Endothelial cell of umbilical vein (primary cell): ENCODE results near the gene LY6G6C. TPM values are rescaled to one million over a fixed set of nuclear protein-coding genes. Genes with fewer than 3 reads are reported as not detected.

ENCODE experiments used
- BruUV-seq: library from RNA; stranded (reverse); fragments of 400-500 nt; replicated peaks from 2 replicates; lab custom pipeline; 2021; lab: Mats Ljungman, UMichigan
- CTCF ChIA-PET: fragments of 300-600, 350-600 bp; sonication (Branson Sonifier 250); formaldehyde crosslinking; loops from one replicate; lab custom pipeline; 2021; ENCODE audit warnings: antibody characterized with exemption, inconsistent platforms; lab: Charles Lee
- POLR2A ChIA-PET: fragments of 300-600, 350-600 bp; sonication (Branson Sonifier 250); formaldehyde crosslinking; loops from one replicate; lab custom pipeline; 2021; ENCODE audit warnings: antibody characterized with exemption, inconsistent platforms; lab: Charles Lee
- DNase-seq: peaks from one replicate; pipeline ENCODE4 v3.0.0-alpha.2; 2011; ENCODE audit warnings: low read depth, low spot score
- FAIRE-seq: peaks from 2 replicates; lab custom pipeline; 2011; peaks lifted over from hg19 to GRCh38; lab: Jason Lieb, UNC
- H2AFZ ChIP-seq: 2 replicates; pipeline ENCODE4 v1.6.0; 2012; ENCODE audit warnings: low read depth, low read length, control low read depth, inconsistent platforms
- H3K27ac ChIP-seq: 2 replicates; pipeline ENCODE4 v1.5.1; 2011; ENCODE audit warnings: low read depth, mild to moderate bottlenecking, control low read depth, low read length, moderate library complexity; ENCODE audit not compliant: insufficient read depth
- H3K27me3 ChIP-seq, 2 experiments: 2 replicates each; pipeline versions ENCODE4 v1.6.0 to v1.6.1; 2011; ENCODE audit warnings: low read length in 2 of 2, mixed read lengths in 1 of 2; ENCODE audit not compliant: control insufficient read depth in 2 of 2, insufficient read depth in 2 of 2
- H3K36me3 ChIP-seq, 2 experiments: 2 replicates in 1 of 2; 3 replicates in 1 of 2; pipeline ENCODE4 v1.5.1; 2011; ENCODE audit warnings: low read length in 2 of 2, mild to moderate bottlenecking in 1 of 2, moderate library complexity in 1 of 2; ENCODE audit not compliant: control insufficient read depth in 2 of 2, insufficient read depth in 2 of 2; ENCODE audit errors: extremely low read depth in 1 of 2
- H3K4me1 ChIP-seq: 3 replicates; pipeline ENCODE4 v1.5.1; 2011; ENCODE audit warnings: mild to moderate bottlenecking, low read length; ENCODE audit not compliant: control insufficient read depth, insufficient read depth; ENCODE audit errors: extremely low read depth
- H3K4me2 ChIP-seq: 2 replicates; pipeline ENCODE4 v1.6.1; 2011; ENCODE audit warnings: low read length, control low read depth, mixed read lengths; ENCODE audit not compliant: insufficient read depth
- H3K4me3 ChIP-seq, 3 experiments: fragments of 200-600 bp in 1 of 3; sonication (generic), shearing (Covaris generic) in 1 of 3; replicated peaks in 1 of 3; 2 replicates each; pipeline ENCODE4 v1.5.1; 2011 to 2016; ENCODE audit warnings: control low read depth in 3 of 3, low read length in 3 of 3, mild to moderate bottlenecking in 2 of 3, inconsistent platforms in 1 of 3, low read depth in 1 of 3, moderate library complexity in 1 of 3; ENCODE audit not compliant: insufficient read depth in 1 of 3
- H3K79me2 ChIP-seq: 2 replicates; pipeline ENCODE4 v1.6.0; 2012; ENCODE audit warnings: low read length, inconsistent platforms; ENCODE audit not compliant: control insufficient read depth, insufficient read depth
- H3K9ac ChIP-seq: replicated peaks from 2 replicates; pipeline ENCODE3; 2011; ENCODE audit warnings: low read length, control low read depth; ENCODE audit not compliant: insufficient read depth; ENCODE audit errors: extremely low read depth
- H3K9me1 ChIP-seq: replicated peaks from 3 replicates; pipeline ENCODE4 v1.6.0; 2011; ENCODE audit warnings: mild to moderate bottlenecking, low read length; ENCODE audit not compliant: control insufficient read depth, insufficient read depth; ENCODE audit errors: extremely low read depth
- H3K9me3 ChIP-seq: replicated peaks from 2 replicates; pipeline ENCODE4 v1.5.1; 2012; ENCODE audit warnings: low read length, inconsistent platforms; ENCODE audit not compliant: control insufficient read depth, insufficient read depth
- H4K20me1 ChIP-seq: replicated peaks from 2 replicates; pipeline ENCODE3; 2011; ENCODE audit warnings: mild to moderate bottlenecking, low read length; ENCODE audit not compliant: control insufficient read depth, insufficient read depth; ENCODE audit errors: extremely low read depth
- EZH2 ChIP-seq: IDR thresholded peaks from 2 replicates; pipeline ENCODE4 v1.6.1; 2012; ENCODE audit warnings: borderline replicate concordance, low read depth, mild to moderate bottlenecking, moderate library complexity, low read length, inconsistent platforms; ENCODE audit not compliant: severe bottlenecking
- FOS ChIP-seq: IDR thresholded peaks from 2 replicates; pipeline ENCODE4 v1.6.1; 2011; ENCODE audit warnings: mild to moderate bottlenecking, low read length, moderate library complexity, borderline replicate concordance; ENCODE audit not compliant: insufficient read depth
- GATA2 ChIP-seq: IDR thresholded peaks from 2 replicates; pipeline ENCODE4 v1.7.0; 2011; ENCODE audit warnings: low read depth, mild to moderate bottlenecking, moderate library complexity, mixed read lengths, low read length; ENCODE audit not compliant: insufficient read length, insufficient read depth
- JUN ChIP-seq: IDR thresholded peaks from 2 replicates; pipeline ENCODE4 v1.6.1; 2011; ENCODE audit warnings: borderline replicate concordance, low read depth; ENCODE audit not compliant: insufficient read length, insufficient read depth
- MYC ChIP-seq: IDR thresholded peaks from one replicate; pipeline ENCODE4 v1.6.1; 2011; ENCODE audit warnings: mild to moderate bottlenecking, low read depth, low read length
- POLR2A ChIP-seq: IDR thresholded peaks from 2 replicates; pipeline ENCODE4 v1.6.1; 2012; ENCODE audit warnings: low read depth, mild to moderate bottlenecking, control low read depth, low read length
- POLR2AphosphoS5 ChIP-seq: IDR thresholded peaks from 2 replicates; pipeline ENCODE4 v1.6.1; 2012; ENCODE audit warnings: low read depth, mild to moderate bottlenecking, control low read depth, low read length, moderate library complexity; ENCODE audit not compliant: insufficient read depth
- dilution Hi-C: fragments of 300-500 bp; cut with MboI; formaldehyde crosslinking; loops from one replicate; pipeline ENCODE4 v1.15.0; 2019; ENCODE audit warnings: low sequenced_read_pairs; ENCODE audit not compliant: extremely low pct_ligation_motif_present
- intact Hi-C: fragments of 100-400 bp; cut with micrococcal nuclease; formaldehyde crosslinking; loops from one replicate; pipeline ENCODE4 v1.10.0; 2022
- polyA plus RNA-seq, 4 experiments: library from polyadenylated mRNA; depleted of rRNA in 3 of 4; stranded (reverse) in 3 of 4; unstranded in 1 of 4; fragments of >200 nt; gene quantifications; 2 replicates each; pipeline versions ENCODE4 v1.2.1 to v1.2.3, GENCODE V29; 2011 to 2012; ENCODE audit warnings: missing spikeins in 1 of 4
- total RNA-seq: library from RNA; stranded (reverse); gene quantifications from 2 replicates; pipeline ENCODE4 v1.2.3, GENCODE V29; 2021
- TF ChIP-seq, protein P1 (sequence below), 2 donors: IDR thresholded peaks; 1 replicate in 1 of 2; 2 replicates in 1 of 2; pipeline ENCODE4 v1.5.1; 2011; ENCODE audit warnings: low read length in 2 of 2, mild to moderate bottlenecking in 2 of 2, moderate library complexity in 2 of 2, control low read depth in 1 of 2, inconsistent platforms in 1 of 2, low read depth in 1 of 2; ENCODE audit not compliant: insufficient read depth in 1 of 2; ENCODE audit errors: extremely low read depth in 1 of 2
- TF ChIP-seq, protein P2 (sequence below): IDR thresholded peaks from 2 replicates; pipeline ENCODE4 v1.6.1; 2011; ENCODE audit not compliant: insufficient read depth, insufficient read length

LY6G6C gene
- total and polyA plus RNA-seq, 2 donors (not counting 3 experiments of a cell fraction or from before 2014, with no cell fraction given), result 0.33 TPM; not detected in 1

DNA sequence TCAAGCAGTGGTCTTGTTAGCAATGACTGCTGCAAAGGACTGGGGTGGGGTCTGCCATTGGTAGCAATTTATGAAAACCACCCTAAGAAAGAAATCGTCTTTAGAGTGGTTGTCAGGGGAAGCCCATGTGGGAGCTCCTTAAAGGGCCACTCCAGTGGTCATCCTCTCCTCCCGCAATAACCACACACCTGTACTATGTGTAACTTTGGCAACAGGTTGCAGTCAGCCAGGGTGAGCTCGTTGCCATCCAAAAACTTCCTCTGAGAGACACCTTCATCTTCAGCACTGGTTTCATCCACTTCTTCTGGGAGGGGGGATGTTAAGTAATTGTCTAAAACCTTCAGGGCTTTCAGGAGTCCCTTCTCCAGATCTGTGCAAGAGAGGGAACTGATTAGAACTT, 10.5 kb upstream of the LY6G6C start:
- H3K9me3 ChIP-seq, result no peaks in the 10 kb centered on the region
- DNase-seq (no peak), FAIRE-seq (no peak)
- dilution Hi-C loops (no loop called here), intact Hi-C loops (loop anchor here (10.0 kb wide), 1 partner anchor 187 kb away; the partner anchor contains the start of genes ATP6V1G2, DDX39B and NFKBIL1)
- no peak overlapping the region for H3K27ac ChIP-seq
- H3K4me3 ChIP-seq, result no peak overlapping the region
- H3K79me2 ChIP-seq, result peaks cover 41% of the 10 kb centered on the region
- ChIA-PET CTCF (interaction anchor here (0.9 to 1.8 kb wide), 3 partner anchors 98 to 104 kb away, joined by 3 to 5 read pairs (median 3); no protein-coding TSS in a partner anchor), POLR2A (no interaction called here)
- H2AFZ ChIP-seq, result no peak overlapping the region
- no peaks in the 10 kb centered on the region for H4K20me1 ChIP-seq
- no peaks in the 10 kb centered on the region for H3K27me3 ChIP-seq
- no TSS peak for BruUV-seq
- H3K9me1 ChIP-seq, result no peaks in the 10 kb centered on the region
- no peak for TF ChIP-seq GATA2
- no peak for TF ChIP-seq POLR2A
- TF ChIP-seq, protein P1, sequence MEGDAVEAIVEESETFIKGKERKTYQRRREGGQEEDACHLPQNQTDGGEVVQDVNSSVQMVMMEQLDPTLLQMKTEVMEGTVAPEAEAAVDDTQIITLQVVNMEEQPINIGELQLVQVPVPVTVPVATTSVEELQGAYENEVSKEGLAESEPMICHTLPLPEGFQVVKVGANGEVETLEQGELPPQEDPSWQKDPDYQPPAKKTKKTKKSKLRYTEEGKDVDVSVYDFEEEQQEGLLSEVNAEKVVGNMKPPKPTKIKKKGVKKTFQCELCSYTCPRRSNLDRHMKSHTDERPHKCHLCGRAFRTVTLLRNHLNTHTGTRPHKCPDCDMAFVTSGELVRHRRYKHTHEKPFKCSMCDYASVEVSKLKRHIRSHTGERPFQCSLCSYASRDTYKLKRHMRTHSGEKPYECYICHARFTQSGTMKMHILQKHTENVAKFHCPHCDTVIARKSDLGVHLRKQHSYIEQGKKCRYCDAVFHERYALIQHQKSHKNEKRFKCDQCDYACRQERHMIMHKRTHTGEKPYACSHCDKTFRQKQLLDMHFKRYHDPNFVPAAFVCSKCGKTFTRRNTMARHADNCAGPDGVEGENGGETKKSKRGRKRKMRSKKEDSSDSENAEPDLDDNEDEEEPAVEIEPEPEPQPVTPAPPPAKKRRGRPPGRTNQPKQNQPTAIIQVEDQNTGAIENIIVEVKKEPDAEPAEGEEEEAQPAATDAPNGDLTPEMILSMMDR (IDR thresholded peaks at IDR 0.05; ENCODE audit: extremely low read depth in 1 of 2, insufficient read depth in 1 of 2, low read depth in 1 of 2, low read length in 2 of 2), result no peak
- no peak for TF ChIP-seq FOS
- no peak for TF ChIP-seq POLR2AphosphoS5
- TF ChIP-seq MYC, result no peak
- no peak for TF ChIP-seq EZH2
- TF ChIP-seq, protein P2, sequence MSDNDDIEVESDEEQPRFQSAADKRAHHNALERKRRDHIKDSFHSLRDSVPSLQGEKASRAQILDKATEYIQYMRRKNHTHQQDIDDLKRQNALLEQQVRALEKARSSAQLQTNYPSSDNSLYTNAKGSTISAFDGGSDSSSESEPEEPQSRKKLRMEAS, result no peak
- TF ChIP-seq JUN, result no peak
- H3K4me1 ChIP-seq, result peaks cover 31% of the 10 kb centered on the region
- H3K4me2 ChIP-seq, result no peak overlapping the region
- H3K9ac ChIP-seq, result no peak overlapping the region
- H3K36me3 ChIP-seq, result peaks cover 19 to 30% of the 10 kb centered on the region in 2 experiments
